ENCODE data around the gene PTPRN2. TPM values are rescaled to one million over a fixed set of nuclear protein-coding genes. Genes with fewer than 3 reads are reported as not detected.
A peak's percentile ranks its signal among the peaks of the same experiment; 100 is the strongest.
"Not testable (repeated sequence)": the region's sequence is repeated elsewhere in the genome, so short reads cannot be mapped to it uniquely, and the experiment has no call there.

Gene PTPRN2
- total RNA-seq, result 4.8 TPM
- 6.2 TPM for polyA plus RNA-seq (ENCODE audit: insufficient read depth, low read depth, low replicate concordance)
- long read RNA-seq, donor 1, partial matches to known transcripts, result 14 of 14 reads
- long read RNA-seq, donor 1, other reads (novel, unspliced or antisense), result 0 of 14 reads
- long read RNA-seq, donor 2, partial matches to known transcripts, result 11 of 11 reads
- long read RNA-seq, donor 2, other reads (novel, unspliced or antisense), result 0 of 11 reads
- long read RNA-seq, donor 3, partial matches to known transcripts, result 8 of 8 reads
- long read RNA-seq, donor 3, other reads (novel, unspliced or antisense), result 0 of 8 reads
- long read RNA-seq, donor 4, partial matches to known transcripts, result 8 of 8 reads
- long read RNA-seq, donor 4, other reads (novel, unspliced or antisense), result 0 of 8 reads
- long read RNA-seq, donor 5, result 0 reads
- long read RNA-seq, donor 6, partial matches to known transcripts, result 15 of 15 reads
- long read RNA-seq, donor 6, other reads (novel, unspliced or antisense), result 0 of 15 reads
- long read RNA-seq, donor 7, partial matches to known transcripts, result 9 of 13 reads
- long read RNA-seq, donor 7, other reads (novel, unspliced or antisense), result 4 of 13 reads
- long read RNA-seq, donor 8, partial matches to known transcripts, result 17 of 17 reads
- long read RNA-seq, donor 8, other reads (novel, unspliced or antisense), result 0 of 17 reads
- long read RNA-seq, donor 9, partial matches to known transcripts, result 12 of 12 reads
- long read RNA-seq, donor 9, other reads (novel, unspliced or antisense), result 0 of 12 reads
- long read RNA-seq, donor 10, partial matches to known transcripts, result 9 of 9 reads
- long read RNA-seq, donor 10, other reads (novel, unspliced or antisense), result 0 of 9 reads

GRCh38 chr7:158587162-158588084 is at the start of gene PTPRN2:
TSS of gene PTPRN2 (minus strand) at chr7:158587823.
- Histone ChIP-seq H3K36me3 (ENCODE audit: control insufficient read depth in 2 of 3, insufficient read depth in 3 of 3, low read length in 3 of 3) (no peaks in the 10 kb centered on the region), H3K27ac (ENCODE audit: low read depth in 2 of 2, low read length in 2 of 2) (no peak within 1 kb of the TSS), H3K9me3 (ENCODE audit: control insufficient read depth in 2 of 3, insufficient read depth in 1 of 3, low read length in 3 of 3) (no peaks in the 10 kb centered on the region), H3K4me1 (ENCODE audit: control insufficient read depth in 2 of 3, insufficient read depth in 2 of 3, low read depth in 1 of 3, low read length in 3 of 3) (peaks cover 0 to 13% (median 0%) of the 10 kb centered on the region in 3 donors), H3K27me3 (ENCODE audit: control insufficient read depth, insufficient read depth, low read length) (peaks cover 20% of the 10 kb centered on the region), H3K9ac (ENCODE audit: low read length in 3 of 3) (no peak within 1 kb of the TSS), H3K4me3 (ENCODE audit: low read length in 3 of 3) (no peak within 1 kb of the TSS)
- intact Hi-C loops (cut with DNase I), result no loop called here
- DNase-seq (peak; percentile 71 to 86 (median 75)), FAIRE-seq (no peak)
- TF ChIP-seq, protein P1, sequence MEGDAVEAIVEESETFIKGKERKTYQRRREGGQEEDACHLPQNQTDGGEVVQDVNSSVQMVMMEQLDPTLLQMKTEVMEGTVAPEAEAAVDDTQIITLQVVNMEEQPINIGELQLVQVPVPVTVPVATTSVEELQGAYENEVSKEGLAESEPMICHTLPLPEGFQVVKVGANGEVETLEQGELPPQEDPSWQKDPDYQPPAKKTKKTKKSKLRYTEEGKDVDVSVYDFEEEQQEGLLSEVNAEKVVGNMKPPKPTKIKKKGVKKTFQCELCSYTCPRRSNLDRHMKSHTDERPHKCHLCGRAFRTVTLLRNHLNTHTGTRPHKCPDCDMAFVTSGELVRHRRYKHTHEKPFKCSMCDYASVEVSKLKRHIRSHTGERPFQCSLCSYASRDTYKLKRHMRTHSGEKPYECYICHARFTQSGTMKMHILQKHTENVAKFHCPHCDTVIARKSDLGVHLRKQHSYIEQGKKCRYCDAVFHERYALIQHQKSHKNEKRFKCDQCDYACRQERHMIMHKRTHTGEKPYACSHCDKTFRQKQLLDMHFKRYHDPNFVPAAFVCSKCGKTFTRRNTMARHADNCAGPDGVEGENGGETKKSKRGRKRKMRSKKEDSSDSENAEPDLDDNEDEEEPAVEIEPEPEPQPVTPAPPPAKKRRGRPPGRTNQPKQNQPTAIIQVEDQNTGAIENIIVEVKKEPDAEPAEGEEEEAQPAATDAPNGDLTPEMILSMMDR (IDR thresholded peaks at IDR 0.05; ENCODE audit: borderline replicate concordance, extremely low read depth, insufficient read depth), result no peak

- intact Hi-C loops (cut with DNase I), result no loop called here
- Histone ChIP-seq H3K36me3 (ENCODE audit: control insufficient read depth in 2 of 3, insufficient read depth in 3 of 3, low read length in 3 of 3) (no peaks in the 10 kb centered on the region), H3K27ac (ENCODE audit: low read depth in 2 of 2, low read length in 2 of 2) (no peak overlapping the region), H3K9me3 (ENCODE audit: control insufficient read depth in 2 of 3, insufficient read depth in 1 of 3, low read length in 3 of 3) (no peaks in the 10 kb centered on the region), H3K4me1 (ENCODE audit: control insufficient read depth in 2 of 3, insufficient read depth in 2 of 3, low read depth in 1 of 3, low read length in 3 of 3) (no peaks in the 10 kb centered on the region), H3K9ac (ENCODE audit: low read length in 3 of 3) (no peak overlapping the region), H3K27me3 (ENCODE audit: control insufficient read depth, insufficient read depth, low read length) (no peaks in the 10 kb centered on the region), H3K4me3 (ENCODE audit: low read length in 3 of 3) (no peak overlapping the region)
- DNase-seq (no peak), FAIRE-seq (no peak)
- TF ChIP-seq, protein P1 (IDR thresholded peaks at IDR 0.05; ENCODE audit: borderline replicate concordance, extremely low read depth, insufficient read depth), result no peak
Measured at GRCh38 chr7:158633055-158633956, 45.7 kb upstream of the PTPRN2 start.

DNA sequence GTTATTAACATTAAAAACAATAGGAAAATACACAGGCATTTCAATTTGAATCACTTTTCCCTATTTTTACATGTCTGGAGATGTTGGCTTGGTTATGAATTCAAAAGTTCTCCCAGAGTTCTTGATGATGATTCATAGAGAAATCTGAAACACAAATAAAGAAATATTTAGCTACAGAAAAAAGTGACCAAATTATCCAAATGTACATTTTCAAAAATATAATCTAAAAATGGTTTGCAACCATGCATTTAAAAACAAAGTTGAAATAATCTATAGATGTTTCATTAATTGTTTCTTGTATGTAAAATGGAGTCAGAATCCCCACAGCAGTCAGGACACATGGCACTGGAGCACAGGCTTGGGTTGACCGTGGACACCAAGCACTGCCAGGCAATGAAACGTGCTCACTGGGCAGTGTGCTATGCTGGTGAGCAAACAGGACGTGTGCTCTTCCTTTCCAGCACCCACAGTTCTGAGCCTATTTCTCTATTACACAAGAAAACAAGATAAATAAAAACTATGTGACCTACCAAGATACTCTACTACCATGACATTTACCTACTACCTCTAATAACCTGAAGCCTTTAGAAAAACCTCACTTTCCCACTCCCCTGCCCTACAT is 44.1 kb upstream of the PTPRN2 start:
- TF ChIP-seq, protein P1 (IDR thresholded peaks at IDR 0.05; ENCODE audit: borderline replicate concordance, extremely low read depth, insufficient read depth), result no peak
- Histone ChIP-seq H3K4me3 (ENCODE audit: low read length in 3 of 3) (no peak overlapping the region), H3K9me3 (ENCODE audit: control insufficient read depth in 2 of 3, insufficient read depth in 1 of 3, low read length in 3 of 3) (no peaks in the 10 kb centered on the region), H3K9ac (ENCODE audit: low read length in 3 of 3) (no peak overlapping the region), H3K27ac (ENCODE audit: low read depth in 2 of 2, low read length in 2 of 2) (no peak overlapping the region), H3K36me3 (ENCODE audit: control insufficient read depth in 2 of 3, insufficient read depth in 3 of 3, low read length in 3 of 3) (no peaks in the 10 kb centered on the region), H3K27me3 (ENCODE audit: control insufficient read depth, insufficient read depth, low read length) (no peaks in the 10 kb centered on the region), H3K4me1 (ENCODE audit: control insufficient read depth in 2 of 3, insufficient read depth in 2 of 3, low read depth in 1 of 3, low read length in 3 of 3) (no peaks in the 10 kb centered on the region)
- DNase-seq (no peak), FAIRE-seq (no peak)
- intact Hi-C loops (cut with DNase I), result no loop called here

GRCh38 chr7:158626289-158626688 is 38.7 kb upstream of the PTPRN2 start:
- H3K27ac ChIP-seq (ENCODE audit: low read depth in 2 of 2, low read length in 2 of 2); H3K4me3 ChIP-seq (ENCODE audit: low read length in 3 of 3); DNase-seq; H3K9ac ChIP-seq (ENCODE audit: low read length in 3 of 3); intact Hi-C loops (cut with DNase I); H3K36me3 ChIP-seq (ENCODE audit: control insufficient read depth in 2 of 3, insufficient read depth in 3 of 3, low read length in 3 of 3); H3K9me3 ChIP-seq (ENCODE audit: control insufficient read depth in 2 of 3, insufficient read depth in 1 of 3, low read length in 3 of 3); FAIRE-seq; H3K4me1 ChIP-seq (ENCODE audit: control insufficient read depth in 2 of 3, insufficient read depth in 2 of 3, low read depth in 1 of 3, low read length in 3 of 3); H3K27me3 ChIP-seq (ENCODE audit: control insufficient read depth, insufficient read depth, low read length): not testable (repeated sequence)

Data from kidney (tissue), 22 donors.